GM12878 (cell line): ENCODE data around the gene ADGRL3. TPM values are rescaled to one million over a fixed set of nuclear protein-coding genes. Genes with fewer than 3 reads are reported as not detected.

ENCODE experiments used
- ATAC-seq: fragments of 200-7000 bp; cut with Tn5 transposase; 3 replicates; pipeline ENCODE4 v1.9.1; 2020; ENCODE audit warnings: mild to moderate bottlenecking, moderate library complexity
- BruUV-seq: library from RNA; stranded (reverse); fragments of 400-500 nt; replicated peaks from 2 replicates; lab custom pipeline; 2021; lab: Mats Ljungman, UMichigan
- CTCF ChIA-PET: fragments of 300-600 bp; sonication (Branson Sonifier 250); formaldehyde crosslinking; extraction: SDS; loops from one replicate; lab custom pipeline; 2021; ENCODE audit warnings: inconsistent platforms; lab: Yijun Ruan, JAX
- POLR2A ChIA-PET: fragments of 350-600 bp; formaldehyde crosslinking; extraction: SDS; loops from one replicate; lab custom pipeline; 2021; ENCODE audit warnings: inconsistent platforms; lab: Charles Lee
- RAD21 ChIA-PET: fragments of 300-600 bp; sonication (Branson Sonifier 250); formaldehyde crosslinking; loops from one replicate; lab custom pipeline; 2023; ENCODE audit warnings: antibody characterized with exemption; ENCODE audit not compliant: unreplicated experiment; lab: Charles Lee
- SMC1A ChIA-PET: fragments of 300-600 bp; sonication (Branson Sonifier 250); formaldehyde crosslinking; loops from one replicate; lab custom pipeline; 2023; ENCODE audit not compliant: unreplicated experiment, uncharacterized antibody; lab: Charles Lee
- DNase-seq: peaks from one replicate; pipeline ENCODE4 v3.0.0-alpha.2; 2011; ENCODE audit warnings: low read depth, low spot score
- FAIRE-seq: peaks from 3 replicates; lab custom pipeline; 2011; peaks lifted over from hg19 to GRCh38; lab: Jason Lieb, UNC
- H2AFZ ChIP-seq: 2 replicates; pipeline ENCODE4 v1.6.0; 2011; ENCODE audit warnings: low read depth, low read length, control low read depth; ENCODE audit not compliant: control insufficient read depth
- H3K27ac ChIP-seq: 2 replicates; pipeline ENCODE4 v1.5.1; 2011; ENCODE audit warnings: control low read depth; ENCODE audit not compliant: control insufficient read depth, insufficient read depth
- H3K27me3 ChIP-seq, 2 experiments: replicated peaks in 1 of 2; 2 replicates each; pipeline versions ENCODE4 v1.6.0 to v1.6.1; 2011; ENCODE audit warnings: low read length in 1 of 2; ENCODE audit not compliant: control insufficient read depth in 2 of 2, insufficient read depth in 2 of 2
- H3K36me3 ChIP-seq, 2 experiments: 2 replicates each; pipeline ENCODE4 v1.5.1; 2011; ENCODE audit warnings: low read length in 1 of 2; ENCODE audit not compliant: control insufficient read depth in 2 of 2, insufficient read depth in 2 of 2
- H3K4me1 ChIP-seq: 2 replicates; pipeline ENCODE4 v1.6.1; 2011; ENCODE audit warnings: mild to moderate bottlenecking, low read length, moderate library complexity, mixed read lengths; ENCODE audit not compliant: control insufficient read depth, insufficient read depth
- H3K4me2 ChIP-seq: 2 replicates; pipeline ENCODE4 v1.6.0; 2011; ENCODE audit warnings: control low read depth; ENCODE audit not compliant: control insufficient read depth, insufficient read depth
- H3K4me3 ChIP-seq: fragments of 200-600 bp; sonication (generic); 2 replicates; pipeline ENCODE4 v1.5.1; 2016
- H3K79me2 ChIP-seq: 2 replicates; pipeline ENCODE4 v1.6.0; 2011; ENCODE audit warnings: low read length; ENCODE audit not compliant: control insufficient read depth, insufficient read depth
- H3K9ac ChIP-seq: 2 replicates; pipeline ENCODE4 v1.8.0; 2011; ENCODE audit warnings: low read length, control low read depth, mixed read lengths; ENCODE audit not compliant: control insufficient read depth, insufficient read depth
- H3K9me3 ChIP-seq: replicated peaks from 3 replicates; pipeline ENCODE4 v1.5.1; 2011; ENCODE audit warnings: mild to moderate bottlenecking, low read length; ENCODE audit not compliant: control insufficient read depth, insufficient read depth
- H4K20me1 ChIP-seq: 2 replicates; pipeline ENCODE4 v1.6.0; 2011; ENCODE audit not compliant: control insufficient read depth, insufficient read depth
- CBFB ChIP-seq: IDR thresholded peaks from 2 replicates; pipeline ENCODE4 v1.6.1; 2016; ENCODE audit warnings: antibody characterized with exemption, low read depth
- CBX5 ChIP-seq: sonication (generic); IDR thresholded peaks from 2 replicates; pipeline ENCODE4 v1.6.1; 2016; ENCODE audit warnings: low read depth, moderate library complexity, mild to moderate bottlenecking, inconsistent platforms
- FOXM1 ChIP-seq: IDR thresholded peaks from 2 replicates; pipeline ENCODE4 v1.6.1; 2012; ENCODE audit warnings: low read depth, mild to moderate bottlenecking, inconsistent platforms, low read length, moderate library complexity
- MEF2A ChIP-seq: IDR thresholded peaks from 2 replicates; pipeline ENCODE4 v1.6.1; 2011; ENCODE audit warnings: low read depth, mild to moderate bottlenecking, low read length, moderate library complexity; ENCODE audit not compliant: insufficient read depth
- MYB ChIP-seq: fragments of 150-350 bp; IDR thresholded peaks from 2 replicates; pipeline ENCODE4 v1.6.1; 2014; ENCODE audit warnings: mild to moderate bottlenecking, low read depth, low read length, borderline replicate concordance
- NFYA ChIP-seq: IDR thresholded peaks from 2 replicates; pipeline ENCODE4 v1.6.1; 2011; ENCODE audit warnings: low read depth, mild to moderate bottlenecking, low read length, improper control_type of control experiment, borderline replicate concordance
- NRF1 ChIP-seq: conservative IDR thresholded peaks from 2 replicates; pipeline ENCODE4 v1.6.1; 2011; ENCODE audit warnings: mild to moderate bottlenecking, low read depth, low read length, improper control_type of control experiment
- TARDBP ChIP-seq: IDR thresholded peaks from 2 replicates; pipeline ENCODE4 v1.6.1; 2016; ENCODE audit warnings: borderline replicate concordance
- TBL1XR1 ChIP-seq: IDR thresholded peaks from 2 replicates; pipeline ENCODE4 v1.6.1; 2012; ENCODE audit warnings: low read depth, low read length, improper control_type of control experiment
- WGBS: methylation state at CpG from one replicate; pipeline ENCODE4 v1.1.6; 2016; ENCODE audit warnings: low lambda C conversion rate; ENCODE audit not compliant: insufficient replicate concordance, insufficient coverage; ENCODE audit errors: missing lambda C conversion rate; 5-methylcytosine and 5-hydroxymethylcytosine counted together
- in situ Hi-C: fragments of 300-500 bp; cut with MboI; formaldehyde crosslinking; loops from 9 replicates; pipeline ENCODE4 v1.14.3; 2018; ENCODE audit warnings: mixed read lengths
- intact Hi-C: fragments of 100-400 bp; cut with micrococcal nuclease; formaldehyde crosslinking; loops from one replicate; pipeline ENCODE4 v1.14.2; 2022; ENCODE audit not compliant: unreplicated experiment
- polyA plus RNA-seq, 11 experiments: library from polyadenylated mRNA; depleted of rRNA in 4 of 11; unstranded in 6 of 11; stranded (reverse) in 5 of 11; fragments of >200 nt; fragmentation: Nextera tagmentation in 4 of 11; fragmentation: Illumina TruSeq in 1 of 11; extraction: Ambion mirVana in 4 of 11; extraction: Trizol in 1 of 11; gene quantifications; 1 replicate in 1 of 11; 2 replicates in 10 of 11; pipeline versions ENCODE4 v1.2.1 to v1.2.3, GENCODE V29; 2011 to 2016; ENCODE audit warnings: inconsistent platforms in 2 of 11, missing spikeins in 2 of 11, low read depth in 1 of 11
- total RNA-seq, 4 experiments: library from RNA; depleted of rRNA in 3 of 4; stranded (reverse); fragments of >200 nt in 3 of 4; fragmentation: Illumina TruSeq in 1 of 4; extraction: Trizol in 1 of 4; gene quantifications; 2 replicates each; pipeline versions ENCODE4 v1.2.1 to v1.2.3, GENCODE V29; 2013 to 2021
- TF ChIP-seq, protein P1 (sequence below): fragments of 450-650 bp; IDR thresholded peaks from 2 replicates; pipeline ENCODE4 v1.6.1; 2014; ENCODE audit warnings: mild to moderate bottlenecking
- TF ChIP-seq, protein P2 (sequence below): fragments of 450-650 bp; formaldehyde crosslinking; IDR thresholded peaks from 2 replicates; pipeline ENCODE4 v1.4.0; 2020; ENCODE audit warnings: mild to moderate bottlenecking, moderate library complexity
- TF ChIP-seq, protein P3 (sequence below): fragments of 450-650 bp; IDR thresholded peaks from 2 replicates; pipeline ENCODE4 v1.6.1; 2017; ENCODE audit warnings: mild to moderate bottlenecking

ADGRL3 gene
- total and polyA plus RNA-seq, 10 of the 15 experiments (the other 5 are each of a cell fraction or from before 2014, with no cell fraction given): 1.1 TPM; not detected in 9

DNA sequence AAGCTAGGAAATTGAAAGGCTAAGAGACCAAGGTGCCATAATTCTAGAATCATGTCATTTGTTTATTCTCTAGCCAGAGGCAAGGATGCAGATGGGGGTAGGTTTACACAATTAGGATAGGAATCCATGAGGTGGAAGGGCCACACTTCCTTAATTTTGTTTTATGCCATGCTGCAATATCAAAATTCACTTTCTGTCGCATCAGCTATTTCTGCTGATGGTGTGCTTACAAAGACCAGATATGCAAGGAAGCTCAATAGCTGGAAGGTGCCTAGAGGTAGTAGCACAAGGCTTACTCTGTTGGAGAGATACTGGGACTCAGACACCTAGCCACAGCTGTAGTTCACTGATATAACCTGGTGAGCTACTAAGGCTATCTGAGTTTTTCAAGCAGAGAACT is 328.5 kb downstream of the ADGRL3 start:
- no TSS peak for BruUV-seq
- ChIA-PET SMC1A (no interaction called here), CTCF (no interaction called here), RAD21 (interaction anchor here (1.4 kb wide), 1 partner anchor 28 kb away, joined by 3 read pairs; no protein-coding TSS in a partner anchor), POLR2A (no interaction called here)
- 0% methylated on average over 1 of the region's 1 CpG for whole genome bisulfite sequencing
- Histone ChIP-seq H2AFZ (no peak overlapping the region), H3K9ac (no peak overlapping the region), H3K4me2 (no peak overlapping the region), H3K9me3 (no peaks in the 10 kb centered on the region), H3K4me1 (no peaks in the 10 kb centered on the region), H3K36me3 (no peaks in the 10 kb centered on the region), H4K20me1 (no peaks in the 10 kb centered on the region), H3K27me3 (no peaks in the 10 kb centered on the region), H3K79me2 (no peaks in the 10 kb centered on the region), H3K4me3 (no peak overlapping the region), H3K27ac (no peak overlapping the region)
- in situ Hi-C loops (no loop called here), intact Hi-C loops (no loop called here)
- FAIRE-seq: no peak
- TF ChIP-seq TBL1XR1 (no peak), TARDBP (no peak), FOXM1 (no peak), CBFB (no peak), MYB (no peak)
- no peak for DNase-seq
- ATAC-seq: no peak

DNA sequence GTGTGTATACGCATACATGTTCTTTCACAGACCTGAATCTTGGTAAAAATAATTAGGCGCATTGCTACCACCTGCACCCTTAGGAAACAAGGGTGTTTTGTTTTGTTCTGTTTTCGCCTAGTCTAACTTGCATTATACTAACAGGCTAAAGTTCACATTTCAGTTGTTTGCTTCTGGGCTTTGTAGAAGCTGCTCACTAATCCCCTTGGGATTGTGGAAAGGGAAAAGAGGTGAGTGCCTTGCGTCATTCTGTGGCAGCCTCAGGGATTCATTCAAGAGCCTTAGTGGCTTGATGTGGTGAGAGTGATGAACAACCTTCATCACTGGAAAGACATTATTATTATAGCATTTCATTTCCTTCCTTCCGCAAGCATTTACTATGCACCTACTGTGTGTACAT is 331.1 kb downstream of the ADGRL3 start:
- H3K4me2 ChIP-seq: no peak overlapping the region
- in situ Hi-C loops: no loop called here
- no peak overlapping the region for H3K4me3 ChIP-seq
- CTCF ChIA-PET: no interaction called here
- DNase-seq: no peak
- H3K27me3 ChIP-seq: no peaks in the 10 kb centered on the region
- no peaks in the 10 kb centered on the region for H3K36me3 ChIP-seq
- H3K27ac ChIP-seq: no peak overlapping the region
- TF ChIP-seq MEF2A (no peak), NFYA (no peak), NRF1 (no peak), CBX5 (no peak)
- TF ChIP-seq, protein P1, sequence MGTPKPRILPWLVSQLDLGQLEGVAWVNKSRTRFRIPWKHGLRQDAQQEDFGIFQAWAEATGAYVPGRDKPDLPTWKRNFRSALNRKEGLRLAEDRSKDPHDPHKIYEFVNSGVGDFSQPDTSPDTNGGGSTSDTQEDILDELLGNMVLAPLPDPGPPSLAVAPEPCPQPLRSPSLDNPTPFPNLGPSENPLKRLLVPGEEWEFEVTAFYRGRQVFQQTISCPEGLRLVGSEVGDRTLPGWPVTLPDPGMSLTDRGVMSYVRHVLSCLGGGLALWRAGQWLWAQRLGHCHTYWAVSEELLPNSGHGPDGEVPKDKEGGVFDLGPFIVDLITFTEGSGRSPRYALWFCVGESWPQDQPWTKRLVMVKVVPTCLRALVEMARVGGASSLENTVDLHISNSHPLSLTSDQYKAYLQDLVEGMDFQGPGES: no peak
- TF ChIP-seq, protein P2, sequence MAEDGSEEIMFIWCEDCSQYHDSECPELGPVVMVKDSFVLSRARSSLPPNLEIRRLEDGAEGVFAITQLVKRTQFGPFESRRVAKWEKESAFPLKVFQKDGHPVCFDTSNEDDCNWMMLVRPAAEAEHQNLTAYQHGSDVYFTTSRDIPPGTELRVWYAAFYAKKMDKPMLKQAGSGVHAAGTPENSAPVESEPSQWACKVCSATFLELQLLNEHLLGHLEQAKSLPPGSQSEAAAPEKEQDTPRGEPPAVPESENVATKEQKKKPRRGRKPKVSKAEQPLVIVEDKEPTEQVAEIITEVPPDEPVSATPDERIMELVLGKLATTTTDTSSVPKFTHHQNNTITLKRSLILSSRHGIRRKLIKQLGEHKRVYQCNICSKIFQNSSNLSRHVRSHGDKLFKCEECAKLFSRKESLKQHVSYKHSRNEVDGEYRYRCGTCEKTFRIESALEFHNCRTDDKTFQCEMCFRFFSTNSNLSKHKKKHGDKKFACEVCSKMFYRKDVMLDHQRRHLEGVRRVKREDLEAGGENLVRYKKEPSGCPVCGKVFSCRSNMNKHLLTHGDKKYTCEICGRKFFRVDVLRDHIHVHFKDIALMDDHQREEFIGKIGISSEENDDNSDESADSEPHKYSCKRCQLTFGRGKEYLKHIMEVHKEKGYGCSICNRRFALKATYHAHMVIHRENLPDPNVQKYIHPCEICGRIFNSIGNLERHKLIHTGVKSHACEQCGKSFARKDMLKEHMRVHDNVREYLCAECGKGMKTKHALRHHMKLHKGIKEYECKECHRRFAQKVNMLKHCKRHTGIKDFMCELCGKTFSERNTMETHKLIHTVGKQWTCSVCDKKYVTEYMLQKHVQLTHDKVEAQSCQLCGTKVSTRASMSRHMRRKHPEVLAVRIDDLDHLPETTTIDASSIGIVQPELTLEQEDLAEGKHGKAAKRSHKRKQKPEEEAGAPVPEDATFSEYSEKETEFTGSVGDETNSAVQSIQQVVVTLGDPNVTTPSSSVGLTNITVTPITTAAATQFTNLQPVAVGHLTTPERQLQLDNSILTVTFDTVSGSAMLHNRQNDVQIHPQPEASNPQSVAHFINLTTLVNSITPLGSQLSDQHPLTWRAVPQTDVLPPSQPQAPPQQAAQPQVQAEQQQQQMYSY: no peak
- TF ChIP-seq, protein P3, sequence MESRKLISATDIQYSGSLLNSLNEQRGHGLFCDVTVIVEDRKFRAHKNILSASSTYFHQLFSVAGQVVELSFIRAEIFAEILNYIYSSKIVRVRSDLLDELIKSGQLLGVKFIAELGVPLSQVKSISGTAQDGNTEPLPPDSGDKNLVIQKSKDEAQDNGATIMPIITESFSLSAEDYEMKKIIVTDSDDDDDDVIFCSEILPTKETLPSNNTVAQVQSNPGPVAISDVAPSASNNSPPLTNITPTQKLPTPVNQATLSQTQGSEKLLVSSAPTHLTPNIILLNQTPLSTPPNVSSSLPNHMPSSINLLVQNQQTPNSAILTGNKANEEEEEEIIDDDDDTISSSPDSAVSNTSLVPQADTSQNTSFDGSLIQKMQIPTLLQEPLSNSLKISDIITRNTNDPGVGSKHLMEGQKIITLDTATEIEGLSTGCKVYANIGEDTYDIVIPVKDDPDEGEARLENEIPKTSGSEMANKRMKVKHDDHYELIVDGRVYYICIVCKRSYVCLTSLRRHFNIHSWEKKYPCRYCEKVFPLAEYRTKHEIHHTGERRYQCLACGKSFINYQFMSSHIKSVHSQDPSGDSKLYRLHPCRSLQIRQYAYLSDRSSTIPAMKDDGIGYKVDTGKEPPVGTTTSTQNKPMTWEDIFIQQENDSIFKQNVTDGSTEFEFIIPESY: no peak
- no peaks in the 10 kb centered on the region for H3K79me2 ChIP-seq
- SMC1A ChIA-PET: no interaction called here
- FAIRE-seq: no peak
- no peaks in the 10 kb centered on the region for H3K9me3 ChIP-seq
- H3K9ac ChIP-seq: no peak overlapping the region
- H2AFZ ChIP-seq: no peak overlapping the region
- ATAC-seq: no peak
- WGBS: 44% methylated on average over 5 of the region's 5 CpGs
- H4K20me1 ChIP-seq: no peaks in the 10 kb centered on the region
- H3K4me1 ChIP-seq: no peaks in the 10 kb centered on the region
- RAD21 ChIA-PET: interaction anchor here (1.5 kb wide), 1 partner anchor 20 kb away, joined by 8 read pairs; no protein-coding TSS in a partner anchor
- BruUV-seq: no TSS peak
- intact Hi-C loops: no loop called here
- POLR2A ChIA-PET: no interaction called here
